Measurements from ENCODE around the gene ACTRT2.

The ACTRT2 gene

GRCh38 chr1:2983706-2984398, 37.4 kb upstream of the ACTRT2 start:
- no peak for DNase-seq

GRCh38 chr1:2984399-2985061, 36.7 kb upstream of the ACTRT2 start:
- no peak for DNase-seq

DNA sequence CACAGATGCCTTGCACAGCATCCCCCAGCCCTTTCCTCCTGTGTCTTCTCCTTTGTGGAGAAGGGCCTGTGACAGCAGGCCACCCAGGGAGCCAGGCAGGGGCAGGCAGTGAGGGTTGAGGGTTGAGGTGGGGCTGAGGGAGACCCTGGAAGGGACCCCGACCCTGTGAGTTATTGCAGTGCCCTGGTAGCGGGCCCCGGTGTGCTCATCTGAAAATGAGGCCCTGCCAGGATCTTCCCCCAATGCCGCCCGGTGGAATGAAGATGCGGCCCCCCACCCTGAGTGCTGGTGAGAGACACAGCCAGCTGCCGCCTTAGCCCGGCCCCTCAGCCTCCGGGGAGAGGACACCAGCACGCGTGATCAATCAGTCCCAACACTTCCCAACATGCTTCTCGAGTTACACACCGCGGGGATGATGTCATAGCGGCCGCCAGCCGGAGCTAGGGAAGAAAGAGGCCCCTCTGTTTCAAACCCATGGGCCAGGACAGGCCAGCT, 36.2 kb upstream of the ACTRT2 start:
- DNase-seq: peak; percentile 9

DNA sequence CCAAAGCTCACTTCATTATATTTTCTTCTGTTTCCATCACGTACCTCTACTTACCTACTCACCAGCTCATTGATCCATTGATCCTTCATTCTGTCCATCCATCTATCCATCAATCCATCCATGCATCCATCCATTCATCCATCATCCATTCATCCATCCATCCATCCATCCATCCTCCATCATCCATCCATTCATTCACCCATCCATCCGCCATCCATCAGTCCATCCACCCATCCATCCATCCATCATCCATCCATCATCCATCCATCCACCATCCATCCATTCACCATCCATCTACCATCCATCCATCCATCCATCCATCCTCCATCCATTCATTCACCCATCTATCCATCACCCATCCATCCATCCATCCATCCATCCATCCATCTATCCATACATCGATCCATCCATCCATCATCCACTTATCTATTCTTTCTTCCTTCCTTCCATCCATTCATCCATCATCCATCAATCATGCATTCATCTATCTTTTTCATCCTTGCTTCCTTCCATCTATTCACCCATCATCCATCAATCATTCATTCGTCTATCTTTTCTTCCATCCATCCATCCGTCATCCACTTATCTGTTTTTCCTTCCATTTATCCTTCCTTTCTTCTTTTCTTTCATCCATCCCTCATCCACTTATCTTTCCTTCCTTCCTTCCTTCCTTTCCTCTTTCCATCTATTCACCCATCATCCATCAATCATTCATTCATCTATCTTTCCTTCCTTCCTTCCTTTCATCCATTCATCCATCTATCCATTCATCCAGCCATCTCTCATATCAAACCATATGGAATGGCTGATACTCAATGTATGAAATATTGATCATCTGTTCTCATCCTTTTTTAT, 35.3 kb upstream of the ACTRT2 start:
- DNase-seq: no peak

- DNase-seq: no peak
Measured at GRCh38 chr1:2986549-2987305, 34.5 kb upstream of the ACTRT2 start.

DNA sequence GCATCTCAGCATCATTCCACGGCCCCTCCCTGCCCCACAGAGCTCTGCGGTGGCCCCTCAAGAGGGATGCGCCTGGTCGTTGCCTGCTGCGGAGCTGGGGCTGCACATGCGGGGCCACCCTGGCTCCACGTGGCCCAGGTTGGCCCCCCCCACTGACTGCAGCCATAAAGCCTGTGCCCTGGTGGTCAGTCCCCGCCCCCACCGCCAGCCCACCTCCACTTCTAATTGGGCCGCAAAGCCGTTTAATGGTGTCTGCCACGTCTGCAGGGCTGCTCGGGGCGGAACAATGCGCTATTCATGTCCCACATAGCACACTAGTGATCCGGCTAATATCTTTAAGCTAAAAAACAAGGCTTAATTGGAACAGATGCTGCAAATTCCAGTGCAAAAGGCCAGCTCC, 33.5 kb upstream of the ACTRT2 start:
- no peak for DNase-seq

GRCh38 chr1:2988256-2988655, 33.0 kb upstream of the ACTRT2 start:
- DNase-seq: no peak

GRCh38 chr1:2989185-2989584, 32.1 kb upstream of the ACTRT2 start:
- DNase-seq: no peak

DNA sequence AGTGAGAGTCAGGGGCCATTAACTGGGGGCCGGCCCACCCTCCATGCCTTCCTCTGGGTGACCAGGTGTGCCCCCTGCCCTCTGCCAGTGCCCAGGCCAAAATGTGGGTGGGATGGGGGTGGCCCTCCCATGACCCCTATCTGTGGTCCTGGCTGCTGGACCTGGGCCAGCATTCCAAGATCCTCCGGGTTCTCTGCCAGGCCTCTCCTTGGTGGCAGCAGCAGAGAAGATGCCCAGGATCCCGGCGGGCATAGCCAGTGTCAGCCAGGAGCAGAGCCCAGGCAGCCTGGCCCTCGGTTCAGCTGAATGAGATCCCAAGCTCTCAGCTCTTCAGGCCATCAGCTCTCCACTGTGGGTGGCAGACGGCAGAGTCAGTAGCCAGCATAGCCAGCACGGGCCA, 31.3 kb upstream of the ACTRT2 start:
- DNase-seq: no peak

DNA sequence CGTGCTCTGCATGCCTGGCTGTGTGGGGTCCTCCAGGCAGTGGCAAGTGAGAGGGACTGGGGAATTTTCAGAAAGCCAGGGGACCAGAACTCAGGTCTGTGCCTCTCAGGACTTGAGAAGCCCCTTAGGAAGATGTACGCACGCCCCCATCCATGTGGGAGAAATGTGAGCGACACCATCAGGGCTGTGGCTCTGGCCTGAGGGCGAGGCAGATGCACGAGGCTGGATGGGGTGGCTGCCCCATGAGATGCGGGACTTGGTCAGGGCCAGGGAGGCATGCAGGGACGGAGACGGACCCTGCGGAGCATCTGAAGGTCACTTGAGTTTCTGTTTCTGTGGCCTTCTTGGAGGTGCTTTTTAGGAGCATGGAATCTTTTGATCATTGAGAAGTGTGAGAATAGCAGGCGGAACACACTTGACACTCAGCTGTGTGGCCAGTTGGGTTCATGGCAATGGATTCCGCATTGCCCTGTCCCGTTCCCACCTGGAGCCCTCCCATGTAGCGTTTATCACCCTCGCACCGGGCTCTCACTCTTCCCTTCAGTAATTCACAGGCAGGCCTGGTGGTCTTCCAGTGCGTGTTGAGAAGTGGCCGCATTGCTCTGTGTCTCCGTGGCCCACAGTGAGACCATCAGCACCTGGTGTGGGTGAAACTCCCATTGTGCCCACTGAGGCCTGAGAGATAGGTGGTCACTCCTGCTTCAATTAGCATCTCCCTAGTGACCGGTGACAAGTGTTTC, 30.7 kb upstream of the ACTRT2 start:
- no peak for DNase-seq

- DNase-seq: no peak
Measured at GRCh38 chr1:2991753-2992495, 29.3 kb upstream of the ACTRT2 start.

- DNase-seq: no peak
Measured at GRCh38 chr1:2998503-2999100, 22.7 kb upstream of the ACTRT2 start.

DNA sequence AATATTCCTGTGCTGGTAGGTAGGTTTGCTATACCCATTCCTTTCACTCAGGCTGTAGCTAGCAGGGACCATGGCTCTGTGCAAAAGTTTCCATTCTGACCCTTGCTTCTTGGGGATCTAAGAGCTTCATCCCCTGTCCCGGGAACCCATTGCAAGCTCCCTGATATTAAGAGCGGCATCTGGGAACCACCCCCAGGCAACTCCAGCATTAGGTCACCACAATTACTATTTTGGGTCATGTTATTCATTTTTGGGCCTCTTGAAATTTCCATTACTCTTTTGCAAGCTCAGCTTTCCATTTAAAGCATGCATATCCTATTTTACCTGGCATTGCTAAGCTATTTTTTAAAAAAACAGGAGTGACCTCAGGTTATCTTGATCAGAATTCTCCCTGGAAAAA, 22.1 kb upstream of the ACTRT2 start:
- no peak for DNase-seq

- DNase-seq: no peak
Measured at GRCh38 chr1:2999571-2999970, 21.7 kb upstream of the ACTRT2 start.

- DNase-seq: no peak
Measured at GRCh38 chr1:3000214-3000613, 21.1 kb upstream of the ACTRT2 start.

DNA sequence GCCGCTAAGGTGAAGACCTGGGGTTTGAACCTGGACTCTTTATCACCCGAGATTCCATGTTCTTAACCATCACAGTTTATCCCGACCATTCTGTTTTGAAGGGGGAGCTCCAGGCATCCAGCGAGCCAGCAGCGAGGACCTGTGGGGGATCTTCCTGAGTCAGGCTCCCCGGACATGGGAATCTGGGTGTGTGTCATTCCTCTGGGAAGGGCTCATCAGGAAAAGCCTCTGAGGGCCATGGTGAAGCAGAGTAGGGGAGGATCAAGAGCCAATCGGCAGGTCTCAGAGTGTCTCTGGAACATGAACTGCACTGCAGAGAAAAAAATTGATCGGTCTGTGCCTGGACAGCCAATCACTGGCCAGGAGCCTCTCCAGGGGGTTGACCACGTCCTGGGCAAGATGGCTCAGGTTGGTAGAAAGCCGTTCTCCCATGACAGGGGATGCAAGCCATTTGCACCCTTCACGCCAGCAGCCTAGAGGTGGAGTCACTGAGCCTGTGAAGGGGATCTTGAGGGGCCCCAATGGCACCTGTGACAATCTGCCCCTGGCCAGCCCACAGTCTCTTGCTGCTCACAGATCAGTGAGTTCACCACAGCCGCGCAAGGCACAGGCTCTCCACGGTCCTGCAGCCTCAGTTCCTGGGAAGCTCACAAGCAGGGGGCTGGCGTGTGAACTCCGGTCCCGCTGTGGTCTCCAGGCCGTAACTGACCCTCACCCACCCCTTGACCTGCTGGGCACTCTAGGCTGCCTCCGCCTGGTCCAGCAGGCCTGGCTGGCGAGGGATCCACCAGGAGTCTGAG, 20.4 kb upstream of the ACTRT2 start:
- no peak for DNase-seq

- DNase-seq: no peak
Measured at GRCh38 chr1:3001471-3002348, 19.6 kb upstream of the ACTRT2 start.

DNA sequence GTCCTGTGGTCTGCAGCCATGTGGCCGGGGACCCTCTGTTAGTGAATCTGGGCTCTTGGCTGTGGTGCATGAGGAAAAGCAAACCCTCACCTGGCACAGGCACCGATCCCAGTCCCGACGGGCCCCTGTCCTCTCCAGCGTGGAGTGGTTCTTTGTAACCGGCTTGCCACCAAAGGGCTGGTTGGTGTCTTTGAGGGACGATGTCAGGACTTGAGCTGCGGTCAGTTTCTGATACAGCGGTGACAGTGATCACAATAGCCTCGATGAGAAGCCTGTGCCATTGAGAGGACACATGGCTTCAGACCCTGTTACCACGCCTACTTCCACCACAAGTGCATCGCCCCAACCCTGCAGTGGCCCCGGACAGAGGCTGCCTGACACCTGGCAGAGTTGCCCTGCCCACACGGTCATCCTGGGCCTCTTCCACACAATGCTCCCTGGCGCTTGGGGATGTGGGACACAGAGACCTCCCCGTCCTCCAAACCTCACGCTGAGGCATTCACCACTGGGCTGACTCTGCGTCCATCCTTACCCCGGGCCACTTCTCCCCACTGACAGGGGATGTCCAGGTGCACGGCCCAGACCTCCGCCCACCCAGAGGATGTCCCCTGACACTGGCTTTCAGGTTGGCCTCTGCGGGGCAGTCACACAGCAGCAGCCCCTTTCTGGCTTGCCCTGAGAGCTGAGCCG, 18.8 kb upstream of the ACTRT2 start:
- DNase-seq: no peak

All from fibroblast of skin of scalp (primary cell).